GM12878 (cell line): Measurements from ENCODE around the gene SMARCD3. TPM values are rescaled to one million over a fixed set of nuclear protein-coding genes. Genes with fewer than 3 reads are reported as not detected.

Source experiments
- ATAC-seq: fragments of 200-7000 bp; cut with Tn5 transposase; 3 replicates; pipeline ENCODE4 v1.9.1; 2020; ENCODE audit warnings: mild to moderate bottlenecking, moderate library complexity
- BruUV-seq: library from RNA; stranded (reverse); fragments of 400-500 nt; replicated peaks from 2 replicates; lab custom pipeline; 2021; lab: Mats Ljungman, UMichigan
- CTCF ChIA-PET: fragments of 300-600 bp; sonication (Branson Sonifier 250); formaldehyde crosslinking; extraction: SDS; loops from one replicate; lab custom pipeline; 2021; ENCODE audit warnings: inconsistent platforms; lab: Yijun Ruan, JAX
- POLR2A ChIA-PET: fragments of 350-600 bp; formaldehyde crosslinking; extraction: SDS; loops from one replicate; lab custom pipeline; 2021; ENCODE audit warnings: inconsistent platforms; lab: Charles Lee
- RAD21 ChIA-PET: fragments of 300-600 bp; sonication (Branson Sonifier 250); formaldehyde crosslinking; loops from one replicate; lab custom pipeline; 2023; ENCODE audit warnings: antibody characterized with exemption; ENCODE audit not compliant: unreplicated experiment; lab: Charles Lee
- SMC1A ChIA-PET: fragments of 300-600 bp; sonication (Branson Sonifier 250); formaldehyde crosslinking; loops from one replicate; lab custom pipeline; 2023; ENCODE audit not compliant: unreplicated experiment, uncharacterized antibody; lab: Charles Lee
- DNase-seq: peaks from one replicate; pipeline ENCODE4 v3.0.0-alpha.2; 2011; ENCODE audit warnings: low read depth, low spot score
- FAIRE-seq: peaks from 3 replicates; lab custom pipeline; 2011; peaks lifted over from hg19 to GRCh38; lab: Jason Lieb, UNC
- H2AFZ ChIP-seq: 2 replicates; pipeline ENCODE4 v1.6.0; 2011; ENCODE audit warnings: low read depth, low read length, control low read depth; ENCODE audit not compliant: control insufficient read depth
- H3K27ac ChIP-seq: 2 replicates; pipeline ENCODE4 v1.5.1; 2011; ENCODE audit warnings: control low read depth; ENCODE audit not compliant: control insufficient read depth, insufficient read depth
- H3K27me3 ChIP-seq, 2 experiments: replicated peaks in 1 of 2; 2 replicates each; pipeline versions ENCODE4 v1.6.0 to v1.6.1; 2011; ENCODE audit warnings: low read length in 1 of 2; ENCODE audit not compliant: control insufficient read depth in 2 of 2, insufficient read depth in 2 of 2
- H3K36me3 ChIP-seq, 2 experiments: 2 replicates each; pipeline ENCODE4 v1.5.1; 2011; ENCODE audit warnings: low read length in 1 of 2; ENCODE audit not compliant: control insufficient read depth in 2 of 2, insufficient read depth in 2 of 2
- H3K4me1 ChIP-seq: 2 replicates; pipeline ENCODE4 v1.6.1; 2011; ENCODE audit warnings: mild to moderate bottlenecking, low read length, moderate library complexity, mixed read lengths; ENCODE audit not compliant: control insufficient read depth, insufficient read depth
- H3K4me2 ChIP-seq: 2 replicates; pipeline ENCODE4 v1.6.0; 2011; ENCODE audit warnings: control low read depth; ENCODE audit not compliant: control insufficient read depth, insufficient read depth
- H3K4me3 ChIP-seq: fragments of 200-600 bp; sonication (generic); 2 replicates; pipeline ENCODE4 v1.5.1; 2016
- H3K79me2 ChIP-seq: 2 replicates; pipeline ENCODE4 v1.6.0; 2011; ENCODE audit warnings: low read length; ENCODE audit not compliant: control insufficient read depth, insufficient read depth
- H3K9ac ChIP-seq: 2 replicates; pipeline ENCODE4 v1.8.0; 2011; ENCODE audit warnings: low read length, control low read depth, mixed read lengths; ENCODE audit not compliant: control insufficient read depth, insufficient read depth
- H3K9me3 ChIP-seq: replicated peaks from 3 replicates; pipeline ENCODE4 v1.5.1; 2011; ENCODE audit warnings: mild to moderate bottlenecking, low read length; ENCODE audit not compliant: control insufficient read depth, insufficient read depth
- H4K20me1 ChIP-seq: 2 replicates; pipeline ENCODE4 v1.6.0; 2011; ENCODE audit not compliant: control insufficient read depth, insufficient read depth
- BMI1 ChIP-seq: fragments of 450-650 bp; IDR thresholded peaks from 2 replicates; pipeline ENCODE4 v1.6.1; 2016; ENCODE audit warnings: mild to moderate bottlenecking, moderate library complexity, borderline replicate concordance
- CREB1 ChIP-seq: IDR thresholded peaks from 2 replicates; pipeline ENCODE4 v1.6.1; 2012; ENCODE audit warnings: low read depth, mild to moderate bottlenecking, inconsistent platforms
- ELK1 ChIP-seq: IDR thresholded peaks from 2 replicates; pipeline ENCODE4 v1.6.1; 2012; ENCODE audit warnings: low read depth, low read length, improper control_type of control experiment
- GABPA ChIP-seq: IDR thresholded peaks from 2 replicates; pipeline ENCODE4 v1.6.1; 2014; ENCODE audit warnings: antibody characterized with exemption, low read depth, mild to moderate bottlenecking, inconsistent platforms
- HDGF ChIP-seq: fragments of 450-650 bp; IDR thresholded peaks from 2 replicates; pipeline ENCODE4 v1.6.1; 2016; ENCODE audit warnings: antibody characterized with exemption
- IKZF2 ChIP-seq, 2 experiments: fragments of 450-650 bp; IDR thresholded peaks; 2 replicates each; pipeline ENCODE4 v1.6.1; 2017; ENCODE audit warnings: mild to moderate bottlenecking in 2 of 2, moderate library complexity in 2 of 2
- KDM1A ChIP-seq: fragments of 200-600 bp; sonication (generic); IDR thresholded peaks from 2 replicates; pipeline ENCODE4 v1.6.1; 2016; ENCODE audit warnings: borderline replicate concordance
- POLR2AphosphoS2 ChIP-seq: IDR thresholded peaks from 2 replicates; pipeline ENCODE4 v1.6.1; 2011; ENCODE audit warnings: low read depth, mild to moderate bottlenecking, low read length, improper control_type of control experiment, moderate library complexity
- RAD51 ChIP-seq: fragments of 450-650 bp; IDR thresholded peaks from 2 replicates; pipeline ENCODE4 v1.6.1; 2016; ENCODE audit warnings: moderate library complexity, mild to moderate bottlenecking, inconsistent platforms
- REST ChIP-seq: IDR thresholded peaks from 2 replicates; pipeline ENCODE4 v1.6.1; 2012; ENCODE audit warnings: mild to moderate bottlenecking, low read depth, low read length
- RFX5 ChIP-seq: IDR thresholded peaks from 2 replicates; pipeline ENCODE4 v1.6.1; 2011; ENCODE audit warnings: low read depth, low read length, improper control_type of control experiment
- RUNX3 ChIP-seq: IDR thresholded peaks from 2 replicates; pipeline ENCODE4 v1.6.1; 2012; ENCODE audit warnings: low read length, inconsistent platforms
- SMAD5 ChIP-seq: IDR thresholded peaks from 2 replicates; pipeline ENCODE4 v1.6.1; 2016; ENCODE audit warnings: antibody characterized with exemption, low read depth
- SMARCA5 ChIP-seq: fragments of 450-650 bp; IDR thresholded peaks from 2 replicates; pipeline ENCODE4 v1.6.1; 2017; ENCODE audit warnings: mild to moderate bottlenecking
- SPI1 ChIP-seq: IDR thresholded peaks from 2 replicates; pipeline ENCODE4 v1.6.1; 2011; ENCODE audit warnings: low read depth, mild to moderate bottlenecking, low read length, moderate library complexity, borderline replicate concordance; ENCODE audit not compliant: insufficient read depth
- STAT1 ChIP-seq: fragments of 450-650 bp; conservative IDR thresholded peaks from 2 replicates; pipeline ENCODE4 v1.6.1; 2014; ENCODE audit warnings: antibody characterized with exemption, mild to moderate bottlenecking
- ZBTB11 ChIP-seq: fragments of 450-650 bp; formaldehyde crosslinking; IDR thresholded peaks from 2 replicates; pipeline ENCODE4 v1.5.0; 2022; ENCODE audit warnings: mild to moderate bottlenecking, missing genetic modification characterization
- ZZZ3 ChIP-seq: IDR thresholded peaks from 2 replicates; pipeline ENCODE4 v1.6.1; 2011; ENCODE audit warnings: low read depth; ENCODE audit not compliant: control insufficient read depth, insufficient read length
- WGBS: methylation state at CpG from one replicate; pipeline ENCODE4 v1.1.6; 2016; ENCODE audit warnings: low lambda C conversion rate; ENCODE audit not compliant: insufficient replicate concordance, insufficient coverage; ENCODE audit errors: missing lambda C conversion rate; 5-methylcytosine and 5-hydroxymethylcytosine counted together
- in situ Hi-C: fragments of 300-500 bp; cut with MboI; formaldehyde crosslinking; loops from 9 replicates; pipeline ENCODE4 v1.14.3; 2018; ENCODE audit warnings: mixed read lengths
- intact Hi-C: fragments of 100-400 bp; cut with micrococcal nuclease; formaldehyde crosslinking; loops from one replicate; pipeline ENCODE4 v1.14.2; 2022; ENCODE audit not compliant: unreplicated experiment
- polyA plus RNA-seq, 11 experiments: library from polyadenylated mRNA; depleted of rRNA in 4 of 11; unstranded in 6 of 11; stranded (reverse) in 5 of 11; fragments of >200 nt; fragmentation: Nextera tagmentation in 4 of 11; fragmentation: Illumina TruSeq in 1 of 11; extraction: Ambion mirVana in 4 of 11; extraction: Trizol in 1 of 11; gene quantifications; 1 replicate in 1 of 11; 2 replicates in 10 of 11; pipeline versions ENCODE4 v1.2.1 to v1.2.3, GENCODE V29; 2011 to 2016; ENCODE audit warnings: inconsistent platforms in 2 of 11, missing spikeins in 2 of 11, low read depth in 1 of 11
- total RNA-seq, 4 experiments: library from RNA; depleted of rRNA in 3 of 4; stranded (reverse); fragments of >200 nt in 3 of 4; fragmentation: Illumina TruSeq in 1 of 4; extraction: Trizol in 1 of 4; gene quantifications; 2 replicates each; pipeline versions ENCODE4 v1.2.1 to v1.2.3, GENCODE V29; 2013 to 2021

The SMARCD3 gene
- total and polyA plus RNA-seq, 10 of the 15 experiments (the other 5 are each of a cell fraction or from before 2014, with no cell fraction given) = 0.11 to 1.4 (median 0.16) TPM

- Histone ChIP-seq H3K27ac (no peak overlapping the region), H3K36me3 (peaks cover 18 to 20% of the 10 kb centered on the region in 2 experiments), H3K4me3 (no peak overlapping the region), H2AFZ (no peak overlapping the region), H3K9ac (no peak overlapping the region), H3K27me3 (no peaks in the 10 kb centered on the region), H3K79me2 (no peaks in the 10 kb centered on the region), H3K4me1 (no peaks in the 10 kb centered on the region), H4K20me1 (no peaks in the 10 kb centered on the region), H3K9me3 (no peaks in the 10 kb centered on the region), H3K4me2 (no peak overlapping the region)
- intact Hi-C loops = no loop called here
- BruUV-seq = TSS peak; percentile 14
- DNase-seq (no peak), ATAC-seq (no peak), FAIRE-seq (no peak)
- 84% methylated on average over 3 of the region's 3 CpGs for WGBS
- in situ Hi-C loops = no loop called here
- ChIA-PET RAD21 (no interaction called here), CTCF (interaction anchor here (1.5 to 1.7 kb wide), 2 partner anchors 13 to 30 kb away, joined by 3 to 9 read pairs; partner anchors contain the start of gene ABCF2), SMC1A (no interaction called here), POLR2A (interaction anchor here (0.6 kb wide), 1 partner anchor 13 kb away, joined by 3 read pairs; the partner anchor contains the start of gene ABCF2)
- TF ChIP-seq ZZZ3 (no peak), ZBTB11 (CRISPR knock-in tag) (no peak), POLR2AphosphoS2 (no peak), BMI1 (no peak), HDGF (no peak), SPI1 (no peak), GABPA (no peak), KDM1A (no peak), RUNX3 (no peak), SMARCA5 (no peak), RFX5 (no peak), CREB1 (no peak), IKZF2 (IDR thresholded peaks at IDR 0.05) (no peak), ELK1 (no peak), SMAD5 (no peak), RAD51 (no peak), STAT1 (no peak), REST (no peak)
Observed at GRCh38 chr7:151213826-151214225, 34.7 kb downstream of the SMARCD3 start.
